Karpas-422 (cell line): ENCODE results near the gene SUGCT. TPM values are rescaled to one million over a fixed set of nuclear protein-coding genes. Genes with fewer than 3 reads are reported as not detected.

ENCODE experiments used
- DNase-seq: peaks from one replicate; pipeline ENCODE4 v3.0.0-alpha.2; 2015
- H2AFZ ChIP-seq: fragments of 200-600 bp; sonication (generic); 2 replicates; pipeline ENCODE4 v1.6.1; 2014; ENCODE audit warnings: antibody characterized with exemption, low read length, mixed read lengths
- H3K27ac ChIP-seq: fragments of 200-600 bp; sonication (generic); 2 replicates; pipeline ENCODE4 v1.5.1; 2014; ENCODE audit warnings: mild to moderate bottlenecking, low read length, moderate library complexity
- H3K27me3 ChIP-seq: fragments of 200-600 bp; sonication (generic); 2 replicates; pipeline ENCODE4 v1.6.1; 2014; ENCODE audit warnings: low read length, mixed read lengths
- H3K36me3 ChIP-seq: fragments of 200-600 bp; sonication (generic); 2 replicates; pipeline ENCODE4 v1.6.1; 2014; ENCODE audit warnings: low read length, mixed read lengths; ENCODE audit not compliant: insufficient read depth
- H3K4me1 ChIP-seq: fragments of 200-600 bp; sonication (generic); 2 replicates; pipeline ENCODE4 v1.6.1; 2014; ENCODE audit warnings: mild to moderate bottlenecking, low read length, mixed read lengths
- H3K4me2 ChIP-seq: fragments of 200-600 bp; sonication (generic); 2 replicates; pipeline ENCODE4 v1.6.1; 2014; ENCODE audit warnings: low read length, low read depth, mild to moderate bottlenecking; ENCODE audit not compliant: poor library complexity, severe bottlenecking
- H3K4me3 ChIP-seq: fragments of 200-600 bp; sonication (generic); 2 replicates; pipeline ENCODE4 v1.5.1; 2014; ENCODE audit warnings: mild to moderate bottlenecking, antibody characterized with exemption, low read length, mixed read lengths
- H3K79me2 ChIP-seq: fragments of 200-600 bp; sonication (generic); 2 replicates; pipeline ENCODE4 v1.6.1; 2014; ENCODE audit warnings: mild to moderate bottlenecking, low read length, mixed read lengths
- H3K9ac ChIP-seq: fragments of 200-600 bp; sonication (generic); 2 replicates; pipeline ENCODE4 v1.6.0; 2014; ENCODE audit warnings: low read length
- H3K9me2 ChIP-seq: fragments of 200-600 bp; sonication (generic), shearing (Covaris generic); replicated peaks from 2 replicates; pipeline ENCODE4 v1.6.0; 2014; ENCODE audit warnings: mild to moderate bottlenecking, low read length, moderate library complexity; ENCODE audit not compliant: insufficient read depth
- H3K9me3 ChIP-seq: fragments of 300-700, 200-600 bp; sonication (generic); 2 replicates; pipeline ENCODE4 v1.6.1; 2014; ENCODE audit warnings: low read length, mixed read lengths
- H4K20me1 ChIP-seq: fragments of 200-600 bp; sonication (generic); 2 replicates; pipeline ENCODE4 v1.6.1; 2014; ENCODE audit warnings: mild to moderate bottlenecking, antibody characterized with exemption, low read length, low read depth; ENCODE audit not compliant: insufficient read depth
- total RNA-seq: library from RNA; depleted of rRNA; stranded (reverse); fragments of >200 nt; shearing (Covaris generic); gene quantifications from 2 replicates; pipeline ENCODE4 v1.2.3, GENCODE V29; 2014; ENCODE audit warnings: low replicate concordance

The SUGCT gene
- total RNA-seq, 1 experiment from 2014 or later, result 0.48 TPM

DNA sequence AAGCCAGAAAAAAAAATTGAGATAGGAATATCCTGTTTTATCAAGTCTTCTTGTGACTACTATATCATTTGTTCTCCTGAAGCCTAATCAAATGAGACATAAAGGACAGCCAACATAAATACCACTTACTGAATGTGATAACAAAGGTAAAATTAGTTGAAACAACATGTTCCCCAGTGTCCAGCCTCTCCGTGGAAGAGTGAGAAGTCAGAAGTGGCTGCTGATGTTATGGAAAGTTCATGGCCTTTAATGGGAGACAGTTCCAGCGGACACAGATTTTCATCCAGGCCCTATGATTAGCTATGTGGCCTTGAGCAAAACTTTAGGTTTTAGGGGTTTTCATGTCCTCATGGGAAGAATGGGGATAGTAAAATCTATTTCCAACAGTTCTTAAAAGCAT lies 724.3 kb downstream of the SUGCT start:
- H4K20me1 ChIP-seq, result no peaks in the 10 kb centered on the region
- H3K4me3 ChIP-seq, result no peak overlapping the region
- H3K27me3 ChIP-seq, result no peaks in the 10 kb centered on the region
- no peaks in the 10 kb centered on the region for H3K4me1 ChIP-seq
- no peaks in the 10 kb centered on the region for H3K79me2 ChIP-seq
- DNase-seq, result no peak
- H3K9ac ChIP-seq, result no peak overlapping the region
- no peaks in the 10 kb centered on the region for H3K9me2 ChIP-seq
- H3K4me2 ChIP-seq, result no peak overlapping the region
- no peaks in the 10 kb centered on the region for H3K9me3 ChIP-seq
- H3K27ac ChIP-seq, result no peak overlapping the region
- H2AFZ ChIP-seq, result no peak overlapping the region
- H3K36me3 ChIP-seq, result no peaks in the 10 kb centered on the region

- Histone ChIP-seq H3K9me3 (no peaks in the 10 kb centered on the region), H3K9ac (no peak overlapping the region), H3K27ac (no peak overlapping the region), H3K36me3 (no peaks in the 10 kb centered on the region), H3K9me2 (no peaks in the 10 kb centered on the region), H2AFZ (no peak overlapping the region), H3K4me3 (no peak overlapping the region), H3K79me2 (no peaks in the 10 kb centered on the region), H3K4me2 (no peak overlapping the region), H3K4me1 (no peaks in the 10 kb centered on the region), H4K20me1 (no peaks in the 10 kb centered on the region), H3K27me3 (no peaks in the 10 kb centered on the region)
- DNase-seq, result no peak
Measured at GRCh38 chr7:40859965-40860543, 725.2 kb downstream of the SUGCT start.

DNA sequence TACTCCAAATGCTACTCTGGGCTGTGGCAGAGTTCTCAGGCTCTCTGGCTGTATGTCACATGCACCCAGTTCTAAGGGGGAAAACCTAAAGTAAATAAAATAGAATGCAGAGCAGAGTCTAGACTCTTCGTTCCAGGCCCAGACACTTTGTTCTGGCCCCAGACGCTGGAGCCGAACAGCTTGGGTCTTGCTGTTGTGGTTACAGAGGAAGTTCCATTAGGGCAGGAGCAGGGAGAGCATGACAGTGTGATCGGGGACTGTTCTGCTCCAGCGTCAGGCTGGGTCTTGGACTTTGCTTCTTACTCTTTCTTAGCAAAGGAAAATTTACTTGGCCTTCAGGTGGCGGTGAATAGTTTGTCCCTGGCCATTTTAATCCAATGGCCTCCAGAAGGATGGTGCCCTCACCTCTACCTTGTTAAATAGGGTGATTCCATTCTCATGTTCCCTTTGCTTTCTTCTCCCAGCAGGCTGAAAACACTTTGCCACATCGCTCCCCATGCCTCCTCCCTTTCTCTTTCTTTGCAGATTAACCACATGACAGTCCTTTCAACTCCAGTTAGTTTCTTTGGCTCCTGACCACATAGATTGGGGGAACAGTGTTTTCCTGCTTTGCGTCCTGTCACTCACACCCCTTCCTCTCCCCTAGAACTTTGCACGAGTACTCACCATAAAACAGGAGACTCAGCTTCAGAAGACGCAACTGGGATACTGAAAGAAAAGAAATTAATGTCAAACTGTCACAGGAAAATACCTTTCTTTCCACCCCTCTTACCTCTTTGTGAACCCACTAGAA lies 730.8 kb downstream of the SUGCT start:
- H3K36me3 ChIP-seq, result no peaks in the 10 kb centered on the region
- H3K79me2 ChIP-seq, result no peaks in the 10 kb centered on the region
- H3K4me2 ChIP-seq, result no peak overlapping the region
- H2AFZ ChIP-seq, result no peak overlapping the region
- no peaks in the 10 kb centered on the region for H3K27me3 ChIP-seq
- DNase-seq, result no peak
- H4K20me1 ChIP-seq, result no peaks in the 10 kb centered on the region
- H3K9me3 ChIP-seq, result no peaks in the 10 kb centered on the region
- H3K4me1 ChIP-seq, result no peaks in the 10 kb centered on the region
- H3K27ac ChIP-seq, result no peak overlapping the region
- no peak overlapping the region for H3K4me3 ChIP-seq
- no peaks in the 10 kb centered on the region for H3K9me2 ChIP-seq
- H3K9ac ChIP-seq, result no peak overlapping the region

DNA sequence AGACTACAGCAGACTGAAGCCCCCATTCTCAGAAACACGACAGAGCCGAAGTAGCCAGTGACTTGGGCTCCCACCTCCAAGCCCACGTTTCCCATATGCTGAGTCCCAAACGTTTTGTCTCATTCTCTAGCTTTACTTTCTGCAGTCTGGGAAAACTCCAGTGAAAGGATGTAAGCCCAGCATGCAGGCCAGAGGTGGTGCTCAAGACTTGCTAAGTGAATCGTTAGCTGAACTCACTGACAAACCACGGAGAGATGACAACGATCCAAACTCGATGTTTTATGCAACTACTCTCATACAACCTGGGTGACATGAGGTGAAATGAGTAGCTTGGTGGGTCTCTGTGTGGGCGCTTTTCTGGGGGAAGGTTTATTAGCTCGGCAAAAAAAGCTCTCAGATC lies 731.8 kb downstream of the SUGCT start:
- Histone ChIP-seq H3K79me2 (no peaks in the 10 kb centered on the region), H2AFZ (no peak overlapping the region), H3K4me2 (no peak overlapping the region), H3K9me2 (no peaks in the 10 kb centered on the region), H3K9me3 (no peaks in the 10 kb centered on the region), H3K4me1 (no peaks in the 10 kb centered on the region), H3K36me3 (no peaks in the 10 kb centered on the region), H3K27me3 (no peaks in the 10 kb centered on the region), H3K9ac (no peak overlapping the region), H3K27ac (no peak overlapping the region), H4K20me1 (no peaks in the 10 kb centered on the region), H3K4me3 (no peak overlapping the region)
- DNase-seq, result no peak

GRCh38 chr7:40870108-40870507 lies 735.3 kb downstream of the SUGCT start:
- no peak overlapping the region for H3K4me2 ChIP-seq

GRCh38 chr7:40873248-40873647 lies 738.4 kb downstream of the SUGCT start:
- no peak overlapping the region for H3K4me3 ChIP-seq
- H3K9me2 ChIP-seq, result no peaks in the 10 kb centered on the region; the same call in 1 of the 2 replicates
- no peaks in the 10 kb centered on the region for H3K79me2 ChIP-seq
- H3K4me1 ChIP-seq, result no peaks in the 10 kb centered on the region
- H3K4me2 ChIP-seq, result no peak overlapping the region
- no peak overlapping the region for H2AFZ ChIP-seq
- H3K9ac ChIP-seq, result no peak overlapping the region
- no peak for DNase-seq
- H3K36me3 ChIP-seq, result no peaks in the 10 kb centered on the region
- no peaks in the 10 kb centered on the region for H3K9me3 ChIP-seq
- no peaks in the 10 kb centered on the region for H4K20me1 ChIP-seq
- no peak overlapping the region for H3K27ac ChIP-seq
- no peaks in the 10 kb centered on the region for H3K27me3 ChIP-seq

More at GRCh38 chr7:40870108-40870507, 735.3 kb downstream of the SUGCT start:
- Histone ChIP-seq H3K27me3 (no peaks in the 10 kb centered on the region), H4K20me1 (no peaks in the 10 kb centered on the region), H3K9me2 (no peaks in the 10 kb centered on the region; the same call in 1 of the 2 replicates), H3K79me2 (no peaks in the 10 kb centered on the region), H3K27ac (no peak overlapping the region), H3K36me3 (no peaks in the 10 kb centered on the region), H3K4me1 (no peaks in the 10 kb centered on the region), H2AFZ (no peak overlapping the region), H3K4me3 (no peak overlapping the region), H3K9me3 (no peaks in the 10 kb centered on the region), H3K9ac (no peak overlapping the region)
- DNase-seq, result no peak

DNA sequence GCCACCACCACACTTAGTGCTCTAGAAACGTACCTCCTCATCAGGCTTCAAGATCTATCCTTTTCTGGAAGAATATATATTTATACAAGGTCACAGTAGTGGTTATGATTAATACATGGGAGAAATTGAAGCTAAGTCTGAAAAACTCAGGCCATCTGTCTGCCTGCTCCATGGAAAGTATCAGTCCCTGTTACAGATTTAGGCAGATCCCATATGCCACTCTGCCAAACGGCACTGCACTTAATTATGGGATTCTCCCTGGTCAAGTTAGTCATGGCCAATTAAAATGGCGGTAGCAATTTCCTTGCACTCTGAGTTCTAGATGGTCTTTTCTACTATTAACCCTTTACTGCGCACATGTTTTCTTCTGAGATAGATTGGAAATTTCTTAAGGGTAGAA lies 740.0 kb downstream of the SUGCT start:
- Histone ChIP-seq H3K27ac (no peak overlapping the region), H3K36me3 (no peaks in the 10 kb centered on the region), H3K27me3 (no peaks in the 10 kb centered on the region), H3K79me2 (no peaks in the 10 kb centered on the region), H3K9ac (no peak overlapping the region), H4K20me1 (no peaks in the 10 kb centered on the region), H3K4me3 (no peak overlapping the region), H3K9me2 (no peaks in the 10 kb centered on the region; the same call in 1 of the 2 replicates), H3K4me1 (no peaks in the 10 kb centered on the region), H3K4me2 (no peak overlapping the region), H3K9me3 (no peaks in the 10 kb centered on the region), H2AFZ (no peak overlapping the region)
- no peak for DNase-seq

DNA sequence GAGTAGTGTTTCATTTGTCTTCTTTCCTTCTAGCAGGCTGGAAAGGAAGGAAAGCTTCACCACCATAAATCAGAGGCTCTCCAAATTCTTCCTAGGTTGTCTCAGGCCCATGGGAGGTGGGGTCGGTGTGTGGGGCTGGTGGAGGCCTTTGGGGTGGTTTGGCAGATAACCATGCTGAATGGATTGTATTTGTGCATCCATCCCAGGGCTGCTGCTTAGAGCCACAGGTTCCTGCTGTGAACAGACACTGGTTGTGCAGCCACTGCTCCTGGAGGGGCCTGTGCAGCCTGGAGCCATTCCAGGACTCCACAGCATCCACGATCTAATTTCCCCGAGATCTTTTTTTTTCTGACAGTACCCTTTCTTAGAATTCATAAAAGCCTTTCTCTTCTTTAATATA lies 741.8 kb downstream of the SUGCT start:
- no peaks in the 10 kb centered on the region for H3K4me1 ChIP-seq
- H3K79me2 ChIP-seq, result no peaks in the 10 kb centered on the region
- H3K4me3 ChIP-seq, result no peak overlapping the region
- H3K36me3 ChIP-seq, result no peaks in the 10 kb centered on the region
- no peaks in the 10 kb centered on the region; the same call in 1 of the 2 replicates for H3K9me2 ChIP-seq
- H3K4me2 ChIP-seq, result no peak overlapping the region
- no peak overlapping the region for H3K9ac ChIP-seq
- H3K27ac ChIP-seq, result no peak overlapping the region
- H2AFZ ChIP-seq, result no peak overlapping the region
- no peaks in the 10 kb centered on the region for H4K20me1 ChIP-seq
- H3K9me3 ChIP-seq, result peaks cover 3% of the 10 kb centered on the region; the same call in 1 of the 2 replicates
- no peaks in the 10 kb centered on the region for H3K27me3 ChIP-seq
- DNase-seq, result no peak
